GM12874 (cell line): Measurements from ENCODE around the gene JTB.

Experiments used
- TF ChIP-seq, protein P1 (sequence below): IDR thresholded peaks from 2 replicates; pipeline ENCODE4 v1.5.1; 2011; ENCODE audit warnings: low read depth, mild to moderate bottlenecking, control low read depth, low read length, moderate library complexity; ENCODE audit not compliant: insufficient read depth

Gene JTB

GRCh38 chr1:153939476-153939875, 38.0 kb downstream of the JTB start:
- TF ChIP-seq, protein P1, sequence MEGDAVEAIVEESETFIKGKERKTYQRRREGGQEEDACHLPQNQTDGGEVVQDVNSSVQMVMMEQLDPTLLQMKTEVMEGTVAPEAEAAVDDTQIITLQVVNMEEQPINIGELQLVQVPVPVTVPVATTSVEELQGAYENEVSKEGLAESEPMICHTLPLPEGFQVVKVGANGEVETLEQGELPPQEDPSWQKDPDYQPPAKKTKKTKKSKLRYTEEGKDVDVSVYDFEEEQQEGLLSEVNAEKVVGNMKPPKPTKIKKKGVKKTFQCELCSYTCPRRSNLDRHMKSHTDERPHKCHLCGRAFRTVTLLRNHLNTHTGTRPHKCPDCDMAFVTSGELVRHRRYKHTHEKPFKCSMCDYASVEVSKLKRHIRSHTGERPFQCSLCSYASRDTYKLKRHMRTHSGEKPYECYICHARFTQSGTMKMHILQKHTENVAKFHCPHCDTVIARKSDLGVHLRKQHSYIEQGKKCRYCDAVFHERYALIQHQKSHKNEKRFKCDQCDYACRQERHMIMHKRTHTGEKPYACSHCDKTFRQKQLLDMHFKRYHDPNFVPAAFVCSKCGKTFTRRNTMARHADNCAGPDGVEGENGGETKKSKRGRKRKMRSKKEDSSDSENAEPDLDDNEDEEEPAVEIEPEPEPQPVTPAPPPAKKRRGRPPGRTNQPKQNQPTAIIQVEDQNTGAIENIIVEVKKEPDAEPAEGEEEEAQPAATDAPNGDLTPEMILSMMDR: no peak

GRCh38 chr1:153938996-153939395, 38.5 kb downstream of the JTB start:
- TF ChIP-seq, protein P1: no peak

GRCh38 chr1:153937331-153937730, 40.1 kb downstream of the JTB start:
- TF ChIP-seq, protein P1: no peak

DNA sequence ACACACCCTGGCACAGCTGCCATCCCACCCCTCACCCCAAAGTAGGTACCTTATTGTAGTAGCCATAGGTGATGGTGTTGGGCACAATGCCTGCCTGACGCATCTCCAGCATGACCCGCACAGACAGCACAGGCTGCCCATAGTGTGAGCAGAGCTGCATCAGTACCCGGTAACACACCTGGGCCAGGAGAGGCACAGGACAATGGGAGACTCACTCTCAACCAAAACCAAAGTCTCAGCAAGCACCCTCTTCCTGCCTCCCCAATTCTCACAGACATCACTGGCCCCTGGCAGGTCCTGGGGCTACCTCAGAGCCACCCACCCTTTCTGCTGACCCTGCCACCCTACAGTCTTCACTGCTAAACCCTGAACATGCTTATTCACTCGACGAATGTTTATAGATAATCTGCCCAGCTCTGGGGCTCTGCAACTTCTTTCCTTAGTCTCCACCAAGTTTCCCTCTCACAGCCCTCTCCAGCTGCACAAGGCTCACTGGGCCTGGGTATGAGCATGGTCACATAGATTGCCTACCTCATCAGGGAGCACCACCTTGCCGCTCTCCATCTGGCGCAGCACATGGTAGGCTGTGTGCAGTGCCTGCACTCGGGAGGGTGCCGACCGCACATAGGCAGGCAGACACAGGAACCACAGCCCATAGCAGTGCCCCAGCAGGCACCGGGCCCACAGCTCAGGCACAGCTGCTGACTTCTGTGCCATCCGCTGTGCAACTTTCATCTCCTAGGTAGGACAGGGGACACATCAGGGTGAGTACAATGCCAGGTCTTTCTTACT, 41.3 kb downstream of the JTB start:
- TF ChIP-seq, protein P1: no peak

DNA sequence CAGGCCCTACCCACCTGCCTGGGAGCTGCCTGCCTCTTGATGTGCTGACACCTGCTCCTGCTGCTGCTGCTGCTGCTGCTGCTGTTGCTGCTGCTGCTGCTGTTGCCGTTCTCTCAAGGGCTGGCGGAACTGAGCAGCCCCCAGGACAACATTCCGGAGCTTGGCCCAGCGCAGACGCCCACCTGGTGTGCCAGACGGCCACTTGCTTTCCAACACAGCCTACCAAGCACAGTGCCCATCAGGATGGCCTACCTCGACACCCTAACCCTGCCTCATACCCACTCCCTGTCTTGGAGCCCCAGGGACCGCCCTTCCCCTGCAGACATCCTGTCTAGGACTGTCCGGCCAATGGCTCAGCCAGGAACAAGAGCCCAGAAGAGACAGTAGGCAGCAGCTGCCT, 42.7 kb downstream of the JTB start:
- TF ChIP-seq, protein P1: no peak

- TF ChIP-seq, protein P1: no peak
Measured at GRCh38 chr1:153933955-153934354, 43.5 kb downstream of the JTB start.

GRCh38 chr1:153933430-153933829, 44.0 kb downstream of the JTB start:
- TF ChIP-seq, protein P1: no peak
